Femur (tissue), 1 donor: Measurements from ENCODE around the gene RUNDC1.

Experiments used
- DNase-seq: peaks from one replicate; pipeline ENCODE4 v3.0.0-alpha.2; 2017

The RUNDC1 gene

DNA sequence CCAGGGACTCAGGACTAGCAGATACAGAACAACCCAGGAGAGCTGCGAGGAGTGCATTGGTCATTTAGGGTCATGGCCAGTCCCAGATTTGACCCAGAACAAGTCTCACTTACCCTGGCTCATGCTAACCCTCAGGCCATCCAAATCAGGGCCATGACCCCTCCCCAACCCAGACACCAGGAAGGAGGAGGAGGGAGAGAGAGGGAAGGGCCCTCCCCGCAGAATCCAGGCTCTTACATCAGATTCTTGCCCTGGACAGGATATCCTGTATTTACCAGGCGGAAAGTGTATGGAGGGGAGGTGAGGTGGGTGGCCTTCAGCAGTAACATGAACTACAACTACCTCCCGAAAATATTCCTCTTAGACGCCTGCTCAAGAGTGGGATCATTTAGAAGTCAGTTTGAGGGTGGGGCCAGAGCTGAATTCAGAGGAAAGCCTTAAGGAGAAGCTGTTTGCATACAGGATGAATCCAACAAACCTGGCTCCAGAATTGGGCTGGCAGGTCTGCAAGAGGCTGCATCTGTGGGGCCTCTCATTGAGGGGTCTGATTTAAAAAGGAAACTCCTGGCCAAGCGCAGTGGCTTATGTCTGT is 39.8 kb downstream of the RUNDC1 start:
- peak; percentile 56 for DNase-seq

GRCh38 chr17:43020789-43021740 is 40.7 kb downstream of the RUNDC1 start:
- peak; percentile 80 for DNase-seq

DNA sequence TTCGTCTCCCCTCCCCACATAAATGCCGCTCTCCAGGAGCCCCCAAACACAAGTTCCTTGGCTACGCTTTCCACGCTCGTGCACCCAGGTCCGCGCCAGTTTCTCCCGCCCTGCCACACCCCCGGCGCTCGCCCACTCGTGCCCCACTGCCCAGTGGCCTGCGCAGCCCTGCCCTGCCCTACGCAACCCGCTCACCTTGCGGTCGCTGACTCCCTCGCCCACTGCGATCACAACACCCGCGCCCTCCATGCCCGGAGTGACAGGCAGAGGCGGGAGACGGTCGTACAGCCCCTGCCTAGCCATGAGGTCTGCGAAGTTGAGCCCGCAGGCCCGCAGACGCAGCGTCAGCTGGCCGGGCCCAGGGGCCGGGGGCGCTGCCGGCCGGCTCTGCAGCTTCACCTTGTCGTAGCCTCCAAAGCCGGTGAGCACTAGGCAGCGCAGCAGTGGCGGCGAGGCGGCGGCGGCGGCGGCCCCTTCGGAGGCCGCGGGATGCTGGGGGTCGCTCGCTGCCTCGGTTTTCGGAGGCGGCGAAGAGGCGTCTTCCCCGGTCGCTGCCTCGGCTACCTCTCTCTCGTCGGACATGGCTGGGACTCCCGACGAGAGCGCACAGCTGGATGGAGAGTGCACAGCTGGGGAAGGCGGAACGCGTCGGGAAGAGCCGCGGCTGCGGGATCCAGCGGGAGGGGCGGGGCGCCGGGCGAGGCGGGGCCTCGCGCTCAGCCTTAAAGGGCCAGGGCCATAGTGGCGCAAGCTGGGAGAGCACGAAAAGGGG is 41.6 kb downstream of the RUNDC1 start, which contains the start of gene VAT1:
Gene VAT1 (minus strand): TSS at position 645 of the 772 bp plus-strand sequence. CDS start 63 bp downstream, at position 582.
- peak; percentile 87 for DNase-seq

GRCh38 chr17:43024407-43025289 is 44.3 kb downstream of the RUNDC1 start, which contains the start of gene RND2:
RND2 (plus strand) TSS chr17:43025231; CDS start chr17:43025348, 117 bp downstream.
- peak; percentile 96 for DNase-seq

DNA sequence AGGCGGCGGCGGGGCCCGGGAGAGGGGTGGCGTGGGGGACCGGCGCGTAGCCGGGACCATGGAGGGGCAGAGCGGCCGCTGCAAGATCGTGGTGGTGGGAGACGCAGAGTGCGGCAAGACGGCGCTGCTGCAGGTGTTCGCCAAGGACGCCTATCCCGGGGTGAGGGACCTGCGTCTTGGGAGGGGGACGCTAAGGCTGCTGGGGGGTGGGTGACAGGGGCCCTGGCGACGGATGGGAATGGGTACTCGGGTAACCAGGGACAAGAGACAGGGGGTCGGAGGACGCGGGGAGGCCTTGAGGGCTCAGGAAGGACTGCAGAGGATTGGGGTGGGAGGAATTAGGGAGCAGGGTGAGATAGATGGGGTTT is 44.9 kb downstream of the RUNDC1 start:
- no peak for DNase-seq

DNA sequence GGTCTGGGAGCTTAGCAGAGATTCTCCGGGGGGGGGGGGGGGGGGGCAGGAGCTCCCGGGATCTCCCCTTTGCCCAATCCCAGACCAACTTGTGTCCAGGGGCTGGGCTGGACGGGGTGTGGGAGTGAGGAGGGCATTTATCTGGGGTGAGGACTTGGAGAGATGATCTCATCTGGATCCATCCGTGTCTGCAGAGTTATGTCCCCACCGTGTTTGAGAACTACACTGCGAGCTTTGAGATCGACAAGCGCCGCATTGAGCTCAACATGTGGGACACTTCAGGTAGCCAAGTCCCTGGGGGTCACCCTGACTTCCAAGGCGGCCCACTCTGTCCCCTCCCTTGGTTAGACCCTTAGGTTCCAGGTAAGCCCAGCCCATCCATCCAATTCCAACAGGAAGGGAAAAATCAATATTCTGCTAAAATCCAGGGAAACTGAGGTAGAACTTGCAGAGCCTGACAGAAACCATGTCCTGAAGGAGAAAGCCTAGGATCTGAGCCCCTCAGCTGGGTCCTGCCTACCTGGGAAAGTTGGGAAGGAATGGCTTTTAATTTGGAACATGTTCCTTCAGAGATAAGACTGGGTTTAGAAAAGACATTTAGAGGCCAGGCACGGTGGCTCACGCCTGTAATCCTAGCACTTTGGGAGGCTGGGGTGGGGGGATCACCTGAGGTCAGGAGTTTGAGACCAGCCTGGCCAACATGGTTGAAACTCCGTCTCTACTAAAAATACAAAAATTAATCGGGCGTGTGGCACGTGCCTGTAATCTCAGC is 45.6 kb downstream of the RUNDC1 start:
- DNase-seq, result no peak

- DNase-seq, result no peak
Measured at GRCh38 chr17:43026595-43026994, 46.2 kb downstream of the RUNDC1 start.

- no peak for DNase-seq
Measured at GRCh38 chr17:43027091-43028032, 47.0 kb downstream of the RUNDC1 start.

DNA sequence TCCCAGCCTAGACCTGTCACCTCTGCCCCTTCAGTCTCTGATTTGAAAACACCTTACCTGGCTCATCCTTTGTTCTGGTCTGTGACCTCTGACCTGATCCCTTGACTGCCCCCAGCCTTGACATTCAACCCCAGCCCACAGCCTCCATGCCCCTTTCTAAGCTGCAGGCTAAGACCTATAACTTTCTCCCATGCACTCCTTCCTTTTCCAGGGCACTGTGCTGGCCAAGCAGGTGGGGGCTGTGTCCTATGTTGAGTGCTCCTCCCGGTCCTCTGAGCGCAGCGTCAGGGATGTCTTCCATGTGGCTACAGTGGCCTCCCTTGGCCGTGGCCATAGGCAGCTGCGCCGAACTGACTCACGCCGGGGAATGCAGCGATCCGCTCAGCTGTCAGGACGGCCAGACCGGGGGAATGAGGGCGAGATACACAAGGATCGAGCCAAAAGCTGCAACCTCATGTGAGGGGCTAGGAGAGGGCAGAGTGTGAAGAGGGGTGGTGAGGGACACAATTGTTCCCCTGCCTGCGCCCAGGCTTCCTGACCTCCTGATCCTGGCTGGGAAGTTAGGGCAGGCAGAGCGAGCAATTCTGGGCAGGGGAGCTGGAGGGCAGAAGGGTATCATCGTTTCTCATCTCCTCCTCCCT is 48.0 kb downstream of the RUNDC1 start:
- no peak for DNase-seq

GRCh38 chr17:43030137-43030767 is 49.9 kb downstream of the RUNDC1 start:
- DNase-seq, result no peak

GRCh38 chr17:43031666-43032065 is 51.3 kb downstream of the RUNDC1 start:
- no peak for DNase-seq

GRCh38 chr17:43033948-43034881 is 53.9 kb downstream of the RUNDC1 start:
- no peak for DNase-seq

DNA sequence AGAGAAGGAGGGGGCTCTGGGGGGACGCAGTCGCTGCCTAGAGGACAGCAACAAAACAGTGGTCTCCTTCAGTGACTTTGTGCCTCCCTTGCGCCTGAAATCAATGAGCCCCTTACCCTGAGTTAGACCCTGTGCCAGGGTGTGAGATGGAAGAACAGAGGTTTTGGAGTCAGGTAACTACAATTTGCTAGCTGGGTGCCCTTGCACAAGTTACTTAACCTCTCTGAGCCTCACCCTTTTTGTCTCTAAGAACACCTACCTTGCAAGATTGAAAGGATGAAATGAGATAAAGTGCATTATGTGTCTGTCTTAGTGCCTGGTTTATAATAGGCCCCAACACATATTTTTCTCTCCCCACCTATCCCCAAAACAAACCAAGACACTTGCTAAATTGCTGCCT is 54.5 kb downstream of the RUNDC1 start:
- no peak for DNase-seq

DNA sequence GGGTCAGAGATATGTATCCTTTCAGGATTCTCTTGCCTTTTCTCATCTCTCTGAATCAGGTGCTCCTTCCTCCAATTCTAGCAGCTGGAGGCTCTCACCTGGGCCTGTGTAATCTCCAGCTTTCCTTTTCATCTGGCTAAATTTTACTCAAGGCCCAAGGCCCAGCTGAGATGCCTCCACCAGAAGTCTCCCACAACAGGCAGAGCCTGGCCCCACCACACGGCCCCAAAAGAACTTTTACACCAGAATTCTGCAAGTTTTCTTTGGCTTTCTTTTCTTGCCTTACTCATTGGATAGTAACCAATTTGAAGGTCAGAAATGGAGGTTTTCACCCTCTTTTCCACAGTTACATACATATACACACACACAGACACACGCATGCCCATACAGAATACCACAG is 59.3 kb downstream of the RUNDC1 start:
- DNase-seq, result no peak

DNA sequence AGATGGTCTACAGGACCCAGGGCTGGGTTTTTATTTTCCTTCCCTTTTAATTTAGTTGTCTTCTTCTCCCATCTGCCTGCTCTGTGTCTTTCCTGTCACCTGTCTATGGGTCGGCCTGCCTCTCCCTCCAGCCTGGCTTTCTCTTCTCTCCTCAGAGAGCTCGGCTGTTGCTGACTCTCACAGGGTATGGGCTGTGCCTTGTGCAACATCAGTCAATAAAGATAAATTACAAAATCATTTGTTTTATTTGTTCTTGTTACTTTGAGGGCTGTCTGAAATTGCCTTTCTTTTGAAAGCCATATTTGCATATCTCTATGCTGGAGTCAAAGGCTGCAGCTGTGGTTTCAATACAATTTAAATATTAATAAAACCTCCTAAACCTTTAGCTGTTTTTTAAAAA is 60.3 kb downstream of the RUNDC1 start:
- DNase-seq, result no peak

DNA sequence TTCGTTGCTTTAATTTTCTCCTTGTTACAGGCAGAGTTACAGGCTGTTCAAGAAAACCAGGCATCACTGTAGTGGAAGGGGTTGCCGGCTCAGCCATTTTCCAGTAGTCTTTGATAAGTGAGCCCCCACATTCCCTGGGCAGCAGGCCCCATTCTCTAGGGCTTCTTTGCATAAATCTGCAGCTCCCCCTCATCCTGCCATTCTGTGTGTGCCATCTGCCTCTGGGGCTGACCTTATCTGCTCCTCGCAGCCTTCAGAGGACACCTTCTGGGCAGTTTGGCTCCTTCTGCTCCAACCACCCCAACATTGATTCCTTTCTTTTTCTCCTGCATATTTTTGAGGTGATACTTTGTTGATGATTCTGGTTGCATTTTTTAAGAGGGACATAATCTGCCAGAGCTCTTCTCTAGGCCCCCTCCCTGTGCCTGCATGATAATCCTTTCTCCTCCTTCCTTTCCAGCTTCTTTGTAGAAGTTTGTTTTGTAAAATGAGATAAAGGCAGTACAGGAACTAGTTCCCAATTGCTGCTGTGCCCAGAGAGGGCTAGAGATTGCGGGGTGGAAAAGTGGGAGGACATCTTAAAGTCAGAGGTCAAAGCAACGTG is 61.8 kb downstream of the RUNDC1 start:
- DNase-seq, result no peak
